GM12873 (cell line): ENCODE measurements around the gene CDC14B.

ENCODE experiments used
- TF ChIP-seq, protein P1 (sequence below): IDR thresholded peaks from 2 replicates; pipeline ENCODE4 v1.5.1; 2012; ENCODE audit warnings: low read depth, mild to moderate bottlenecking, moderate library complexity, low read length, control low read depth; ENCODE audit not compliant: insufficient read depth; ENCODE audit errors: missing control alignments

CDC14B gene

DNA sequence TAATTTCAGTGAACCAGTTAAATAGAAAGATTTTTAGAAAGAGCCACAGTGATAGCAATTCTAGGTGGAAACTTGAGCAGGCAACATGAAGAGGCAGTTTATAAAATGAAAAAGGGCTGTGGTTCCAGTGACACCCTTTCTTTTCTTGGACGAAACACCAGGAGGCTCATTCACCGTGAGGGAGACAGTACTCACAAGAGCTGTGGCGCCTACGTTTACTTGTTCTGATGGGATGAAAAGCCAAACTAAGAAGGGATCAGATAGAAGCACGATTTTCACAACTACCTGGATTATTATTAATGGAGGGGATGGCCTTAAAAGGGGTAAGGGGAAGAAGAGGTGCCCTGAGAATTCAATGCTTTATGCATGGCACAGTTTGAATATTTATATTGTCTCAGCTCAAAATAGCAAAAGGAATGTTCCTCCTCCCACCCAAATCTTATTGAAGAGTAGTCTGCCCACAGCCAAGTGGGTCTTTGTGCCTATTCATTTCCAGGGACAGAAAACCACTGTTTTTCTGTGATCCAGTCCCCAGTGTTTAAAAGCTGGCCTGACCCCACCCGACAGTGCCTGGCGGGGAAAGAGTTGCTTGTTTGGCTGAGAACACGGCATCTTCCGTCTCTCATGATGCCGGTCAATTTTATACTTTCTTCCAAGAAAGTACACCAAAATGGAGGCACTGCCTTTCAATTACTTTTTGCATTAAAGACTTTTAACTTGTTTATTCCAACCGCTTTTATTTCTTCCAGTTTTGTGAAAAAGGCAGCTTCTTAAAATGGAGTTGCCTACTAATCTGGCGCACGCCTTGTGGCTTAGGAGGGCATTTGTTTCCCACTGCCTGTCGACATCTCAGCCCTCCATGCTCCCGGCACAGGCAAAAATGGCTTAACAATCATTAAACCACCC, 117.8 kb downstream of the CDC14B start:
- TF ChIP-seq, protein P1, sequence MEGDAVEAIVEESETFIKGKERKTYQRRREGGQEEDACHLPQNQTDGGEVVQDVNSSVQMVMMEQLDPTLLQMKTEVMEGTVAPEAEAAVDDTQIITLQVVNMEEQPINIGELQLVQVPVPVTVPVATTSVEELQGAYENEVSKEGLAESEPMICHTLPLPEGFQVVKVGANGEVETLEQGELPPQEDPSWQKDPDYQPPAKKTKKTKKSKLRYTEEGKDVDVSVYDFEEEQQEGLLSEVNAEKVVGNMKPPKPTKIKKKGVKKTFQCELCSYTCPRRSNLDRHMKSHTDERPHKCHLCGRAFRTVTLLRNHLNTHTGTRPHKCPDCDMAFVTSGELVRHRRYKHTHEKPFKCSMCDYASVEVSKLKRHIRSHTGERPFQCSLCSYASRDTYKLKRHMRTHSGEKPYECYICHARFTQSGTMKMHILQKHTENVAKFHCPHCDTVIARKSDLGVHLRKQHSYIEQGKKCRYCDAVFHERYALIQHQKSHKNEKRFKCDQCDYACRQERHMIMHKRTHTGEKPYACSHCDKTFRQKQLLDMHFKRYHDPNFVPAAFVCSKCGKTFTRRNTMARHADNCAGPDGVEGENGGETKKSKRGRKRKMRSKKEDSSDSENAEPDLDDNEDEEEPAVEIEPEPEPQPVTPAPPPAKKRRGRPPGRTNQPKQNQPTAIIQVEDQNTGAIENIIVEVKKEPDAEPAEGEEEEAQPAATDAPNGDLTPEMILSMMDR, result no peak

DNA sequence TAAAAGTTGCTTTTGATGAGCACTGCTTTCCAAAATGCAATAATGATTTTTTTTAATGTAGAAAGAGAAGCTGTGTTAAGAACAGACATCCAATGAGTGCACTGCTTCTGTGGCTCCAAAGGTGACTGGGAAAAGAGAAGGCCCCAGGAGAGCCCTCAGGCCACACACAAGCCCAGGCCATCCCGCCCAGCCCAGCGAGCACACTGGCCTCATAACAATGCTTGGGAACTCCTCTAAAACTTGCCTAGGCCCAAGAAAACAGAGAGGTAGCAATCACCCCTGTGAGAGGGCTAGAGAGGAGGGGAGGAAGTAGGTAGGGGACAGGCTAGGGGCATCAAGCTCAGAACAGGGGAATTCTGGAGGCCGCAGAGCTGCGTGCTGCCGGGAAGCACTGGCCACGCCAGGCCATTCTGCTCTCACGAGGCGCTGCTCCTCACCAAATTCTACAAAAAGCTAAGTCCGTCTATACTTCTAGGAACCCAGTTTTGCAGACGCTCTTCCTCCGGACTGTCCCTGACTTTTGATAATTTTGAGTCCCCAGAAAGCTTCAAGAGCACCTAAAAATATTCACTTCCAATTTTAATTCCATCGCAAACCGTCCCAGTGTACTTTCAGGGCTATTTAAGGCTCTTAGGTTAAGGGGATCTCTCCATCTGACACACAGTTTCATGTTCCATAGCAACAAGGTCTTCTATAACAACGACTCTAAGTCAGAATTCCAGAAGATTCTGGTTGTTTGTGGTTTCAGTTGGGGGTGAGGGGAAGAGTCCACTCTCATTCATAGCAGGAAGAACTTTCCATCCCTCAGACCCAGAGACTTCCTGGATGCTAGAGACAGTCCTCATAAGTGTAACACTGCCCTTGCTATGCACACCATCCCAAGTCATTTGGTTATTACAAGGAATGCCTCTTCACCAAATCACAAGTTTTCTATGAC, 118.7 kb downstream of the CDC14B start:
- TF ChIP-seq, protein P1, result no peak

DNA sequence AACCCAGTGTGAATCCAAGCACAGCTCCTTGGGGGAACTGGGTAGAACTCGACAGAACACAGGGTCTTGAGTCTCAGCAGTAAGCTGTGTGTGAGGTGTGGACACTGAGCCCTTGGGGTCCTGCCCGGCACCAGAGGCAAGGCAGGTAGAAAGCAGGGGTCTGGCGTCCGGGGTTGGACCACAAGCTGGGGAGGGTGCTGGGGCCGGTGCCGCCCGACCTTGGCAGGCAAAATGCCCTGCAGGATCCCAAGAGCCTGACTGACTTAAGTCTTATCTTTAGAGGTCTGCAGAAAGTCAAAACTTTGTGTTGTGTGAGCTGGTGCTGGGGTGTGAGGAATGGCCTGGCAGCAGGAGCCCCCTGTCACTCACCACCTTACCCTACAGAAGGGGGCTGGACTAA, 120.4 kb downstream of the CDC14B start:
- TF ChIP-seq, protein P1, result no peak

DNA sequence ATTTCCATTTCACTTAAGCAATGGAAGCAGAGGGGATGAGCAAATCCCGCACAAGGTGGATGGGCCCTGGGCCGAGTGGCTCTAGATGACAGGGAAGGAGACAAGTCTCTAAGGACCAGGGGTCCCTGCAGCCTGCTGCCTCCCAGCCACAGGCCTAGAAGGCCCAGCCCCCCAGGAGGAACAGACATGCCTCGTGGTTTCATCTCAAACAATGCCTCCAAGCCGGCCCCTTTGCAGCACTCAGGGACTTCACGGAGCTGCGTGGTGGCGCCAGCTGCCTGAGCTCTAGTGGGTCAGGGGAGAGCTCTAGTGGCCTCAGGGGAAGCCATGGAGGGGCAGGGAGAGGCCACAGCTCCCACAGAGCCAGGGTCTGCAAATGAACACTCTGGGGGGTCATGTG, 120.8 kb downstream of the CDC14B start:
- TF ChIP-seq, protein P1, result no peak

DNA sequence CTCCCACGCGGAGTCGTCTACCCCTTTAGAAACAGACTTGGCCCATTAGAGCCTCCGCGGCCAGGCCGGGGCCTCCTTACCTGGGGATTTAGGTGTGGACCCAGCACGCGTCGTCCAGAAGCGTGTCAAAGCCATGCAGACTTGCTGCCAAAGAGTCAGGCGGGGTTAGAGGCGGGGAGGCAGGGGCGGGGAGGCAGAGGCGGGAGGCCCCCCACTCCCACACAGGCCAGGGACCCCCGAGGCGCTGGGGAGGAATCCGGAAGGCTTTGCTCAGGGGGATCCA, 122.6 kb downstream of the CDC14B start:
- TF ChIP-seq, protein P1, result no peak

DNA sequence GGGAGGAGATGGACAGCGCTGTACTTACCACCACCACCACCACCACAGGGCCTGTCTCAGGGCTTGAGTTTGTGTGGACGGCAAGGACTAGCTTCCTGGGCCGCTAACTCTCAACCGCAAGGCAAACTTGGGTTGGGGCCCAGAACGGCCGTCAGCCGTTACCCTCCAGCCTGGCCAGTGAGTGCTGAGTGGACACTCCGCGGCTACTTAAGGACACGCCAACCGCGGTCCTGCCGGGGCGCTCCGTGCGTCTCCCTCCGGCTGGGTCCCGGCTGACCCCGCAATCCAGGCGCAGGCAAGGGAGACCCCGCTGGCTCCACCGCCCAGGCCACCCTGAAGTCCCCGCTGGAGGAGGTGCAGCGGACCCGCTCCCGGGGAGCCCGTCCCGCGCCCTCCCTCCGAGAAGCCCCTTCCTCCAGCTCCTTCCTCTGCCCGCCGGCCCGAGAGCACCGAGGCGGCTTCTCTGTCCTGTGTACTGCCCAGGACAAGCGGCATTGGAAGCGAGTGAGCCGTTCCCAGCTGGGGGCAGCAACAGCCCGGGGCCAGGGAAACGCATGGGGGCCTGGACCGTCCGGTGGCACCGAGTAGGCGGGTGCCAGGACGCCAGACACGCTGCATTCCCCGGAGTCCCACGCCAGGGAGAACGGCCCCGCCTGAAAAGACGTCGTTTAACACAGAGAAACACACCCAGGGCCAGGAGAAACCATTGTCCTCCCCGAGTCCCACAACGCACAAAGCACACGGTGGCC, 123.1 kb downstream of the CDC14B start:
- TF ChIP-seq, protein P1, result no peak
